Parathyroid adenoma (tissue), 2 donors: ENCODE measurements around the gene GIPC1.

Source experiments
- H2AFZ ChIP-seq: fragments of 300-600 bp; sonication (generic); one replicate; pipeline ENCODE4 v1.7.0; 2017; ENCODE audit warnings: antibody characterized with exemption, mild to moderate bottlenecking
- H3K27ac ChIP-seq: fragments of 300-600 bp; sonication (generic); one replicate; pipeline ENCODE4 v1.7.0; 2017
- H3K27me3 ChIP-seq: fragments of 300-600 bp; sonication (generic); one replicate; pipeline ENCODE4 v1.7.0; 2017; ENCODE audit warnings: low read length; ENCODE audit not compliant: control insufficient read depth, insufficient read depth
- H3K36me3 ChIP-seq: fragments of 300-600 bp; sonication (generic); one replicate; pipeline ENCODE4 v1.7.0; 2017; ENCODE audit warnings: low read length; ENCODE audit not compliant: control insufficient read depth, insufficient read depth
- H3K4me1 ChIP-seq: fragments of 300-600 bp; sonication (generic); one replicate; pipeline ENCODE4 v1.7.0; 2017; ENCODE audit warnings: control low read depth
- H3K4me2 ChIP-seq: fragments of 300-600 bp; sonication (generic); one replicate; pipeline ENCODE4 v1.7.0; 2017; ENCODE audit warnings: low read length
- H3K4me3 ChIP-seq: fragments of 300-600 bp; sonication (generic); one replicate; pipeline ENCODE4 v1.7.0; 2017; ENCODE audit warnings: low read depth, low read length
- H3K79me2 ChIP-seq: fragments of 300-600 bp; sonication (generic); one replicate; pipeline ENCODE4 v1.7.0; 2017; ENCODE audit warnings: control low read depth
- H3K9ac ChIP-seq: fragments of 300-600 bp; sonication (generic); one replicate; pipeline ENCODE4 v1.7.0; 2017; ENCODE audit warnings: mild to moderate bottlenecking
- H3K9me3 ChIP-seq: fragments of 300-600 bp; sonication (generic); one replicate; pipeline ENCODE4 v1.7.0; 2017; ENCODE audit warnings: low read length; ENCODE audit not compliant: control insufficient read depth
- CTCF ChIP-seq: fragments of 300-600 bp; sonication (generic); IDR thresholded peaks from one replicate; pipeline ENCODE4 v1.7.0; 2017; ENCODE audit warnings: antibody characterized with exemption, mild to moderate bottlenecking
- donor health status: primary hyperparathyroidism.

The GIPC1 gene

GRCh38 chr19:14515501-14516047, 19.6 kb upstream of the GIPC1 start:
- Histone ChIP-seq H3K4me3 (no peak overlapping the region), H3K9ac (no peak overlapping the region), H3K27me3 (no peaks in the 10 kb centered on the region), H2AFZ (no peak overlapping the region), H3K9me3 (no peaks in the 10 kb centered on the region), H3K27ac (peak overlapping the region; percentile 97), H3K79me2 (peaks cover 14% of the 10 kb centered on the region), H3K4me2 (peak overlapping the region; percentile 86), H3K36me3 (no peaks in the 10 kb centered on the region), H3K4me1 (peaks cover 20% of the 10 kb centered on the region)
- TF ChIP-seq CTCF = no peak

- Histone ChIP-seq H3K9ac (no peak overlapping the region), H3K79me2 (peaks cover 14% of the 10 kb centered on the region), H3K9me3 (no peaks in the 10 kb centered on the region), H3K4me1 (peaks cover 20% of the 10 kb centered on the region), H2AFZ (no peak overlapping the region), H3K4me2 (no peak overlapping the region), H3K27ac (no peak overlapping the region), H3K27me3 (no peaks in the 10 kb centered on the region), H3K36me3 (no peaks in the 10 kb centered on the region), H3K4me3 (no peak overlapping the region)
- no peak for TF ChIP-seq CTCF
Measured at GRCh38 chr19:14514215-14514863, 18.4 kb upstream of the GIPC1 start.

- Histone ChIP-seq H3K9ac (no peak overlapping the region), H3K4me3 (no peak overlapping the region), H3K9me3 (no peaks in the 10 kb centered on the region), H3K4me2 (no peak overlapping the region), H3K79me2 (peaks cover 14% of the 10 kb centered on the region), H3K4me1 (peaks cover 20% of the 10 kb centered on the region), H3K27me3 (no peaks in the 10 kb centered on the region), H3K36me3 (no peaks in the 10 kb centered on the region), H2AFZ (no peak overlapping the region), H3K27ac (no peak overlapping the region)
- no peak for TF ChIP-seq CTCF
Measured at GRCh38 chr19:14512406-14512961, 16.6 kb upstream of the GIPC1 start.

- Histone ChIP-seq H3K9me3 (no peaks in the 10 kb centered on the region), H3K36me3 (no peaks in the 10 kb centered on the region), H3K4me2 (no peak overlapping the region), H3K4me1 (peaks cover 15% of the 10 kb centered on the region), H3K79me2 (peaks cover 6% of the 10 kb centered on the region), H3K9ac (no peak overlapping the region), H3K4me3 (no peak overlapping the region), H3K27me3 (no peaks in the 10 kb centered on the region), H2AFZ (no peak overlapping the region), H3K27ac (no peak overlapping the region)
- no peak for TF ChIP-seq CTCF
Measured at GRCh38 chr19:14511229-14511593, 15.3 kb upstream of the GIPC1 start.
